GM13976 (cell line): ENCODE results near the gene NSMF.

ENCODE experiments used
- DNase-seq: peaks from one replicate; pipeline ENCODE4 v3.0.0; 2012; ENCODE audit warnings: low spot score
- CTCF ChIP-seq: IDR thresholded peaks from 2 replicates; pipeline ENCODE4 v1.5.1; 2012; ENCODE audit warnings: borderline replicate concordance, mild to moderate bottlenecking; ENCODE audit not compliant: insufficient read depth; ENCODE audit errors: extremely low read depth, missing control alignments, control extremely low read depth
- in situ Hi-C: fragments of 300-500 bp; cut with MboI; formaldehyde crosslinking; loops from one replicate; pipeline ENCODE4 v1.12.0; 2022; ENCODE audit warnings: low sequenced_read_pairs, mixed read lengths, inconsistent platforms; ENCODE audit not compliant: unreplicated experiment

Gene NSMF

GRCh38 chr9:137441289-137441934 is 17.7 kb downstream of the NSMF start, which contains the start of gene ENTPD8:
Gene ENTPD8, minus strand, starts transcription at chr9:137441357. Its CDS starts 3,072 bp downstream, at chr9:137438285.
- in situ Hi-C loops: no loop called here
- DNase-seq: peak; percentile 67

GRCh38 chr9:137439158-137439714 is 19.9 kb downstream of the NSMF start:
- in situ Hi-C loops: no loop called here
- no peak for DNase-seq
- no peak for TF ChIP-seq CTCF

More at GRCh38 chr9:137441289-137441934, 17.7 kb downstream of the NSMF start, which contains the start of gene ENTPD8:
- TF ChIP-seq CTCF: no peak

GRCh38 chr9:137438591-137439157 is 20.5 kb downstream of the NSMF start:
- in situ Hi-C loops: no loop called here
- TF ChIP-seq CTCF: no peak
- no peak for DNase-seq

GRCh38 chr9:137437691-137438590 is 21.2 kb downstream of the NSMF start:
- DNase-seq: no peak
- in situ Hi-C loops: no loop called here
- no peak for TF ChIP-seq CTCF

GRCh38 chr9:137436761-137437600 is 22.2 kb downstream of the NSMF start:
- in situ Hi-C loops: no loop called here
- no peak for DNase-seq
- TF ChIP-seq CTCF: no peak

GRCh38 chr9:137435980-137436760 is 23.0 kb downstream of the NSMF start:
- no peak for DNase-seq
- TF ChIP-seq CTCF: no peak
- in situ Hi-C loops: no loop called here
